Pulmonary artery endothelial cell (primary cell): ENCODE measurements around the gene C1QTNF12. TPM values are rescaled to one million over a fixed set of nuclear protein-coding genes. Genes with fewer than 3 reads are reported as not detected.

Source experiments
- DNase-seq: peaks from one replicate; pipeline ENCODE4 v3.0.0-alpha.2; 2011; ENCODE audit warnings: low read depth, low spot score
- total RNA-seq: library from RNA; depleted of rRNA; stranded (reverse); fragments of >200 nt; gene quantifications from 2 replicates; pipeline ENCODE4 v1.2.3, GENCODE V29; 2014

Gene C1QTNF12
- total RNA-seq, 1 donor from 2014 or later = 0.33 TPM

DNA sequence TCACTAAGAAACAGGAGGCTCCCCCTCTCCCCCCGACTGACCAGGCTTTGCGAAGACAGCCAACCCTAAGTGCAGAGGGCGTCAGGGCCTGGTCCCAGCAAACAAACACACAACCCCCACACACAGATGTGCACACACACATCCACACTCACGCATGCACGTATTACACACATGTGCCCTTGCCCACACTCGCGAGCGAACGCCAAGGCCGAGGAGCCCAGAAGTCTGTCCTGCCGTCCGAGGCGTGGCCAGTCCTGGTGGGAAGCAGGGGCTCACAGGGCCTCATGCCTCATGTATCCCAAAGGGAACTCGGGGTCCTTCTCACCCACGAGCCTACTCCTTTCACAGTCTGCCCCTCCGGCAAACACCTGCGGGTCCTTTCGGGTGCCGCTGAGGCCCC, 16.8 kb downstream of the C1QTNF12 start:
- no peak for DNase-seq

DNA sequence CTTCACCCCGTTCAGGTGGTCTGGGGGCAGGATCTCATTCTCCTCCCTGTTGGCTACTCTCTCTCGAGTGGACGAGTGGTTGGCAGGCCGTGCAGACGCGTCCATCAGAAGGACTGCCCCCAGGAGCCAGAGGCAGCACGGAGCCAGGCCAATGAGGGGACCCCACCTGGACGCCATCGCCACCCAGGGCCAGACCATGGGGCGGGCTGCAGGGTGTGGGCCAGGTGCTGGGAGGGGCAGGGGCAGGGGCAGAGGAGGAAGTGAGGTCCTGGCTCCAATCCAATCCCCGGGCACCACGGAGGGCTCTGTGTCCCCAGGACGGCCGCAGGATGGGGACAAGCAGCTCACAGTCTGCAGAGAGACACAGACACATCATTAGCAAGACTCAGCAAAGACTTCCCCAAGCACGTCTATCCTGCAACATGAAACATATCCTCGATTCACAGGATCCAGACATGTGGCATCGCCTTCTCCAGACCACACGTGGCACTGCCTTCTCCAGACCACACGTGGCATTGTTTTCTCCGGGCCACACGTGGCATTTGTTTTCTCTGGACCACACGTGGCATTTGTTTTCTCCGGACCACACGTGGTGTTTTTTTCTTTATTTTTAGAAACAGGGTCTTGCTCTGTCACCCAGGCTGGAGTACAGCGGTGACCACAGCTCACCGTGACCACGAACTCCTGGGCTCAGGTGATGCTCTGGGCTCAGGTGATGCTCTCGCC, 17.8 kb downstream of the C1QTNF12 start:
- DNase-seq = no peak

DNA sequence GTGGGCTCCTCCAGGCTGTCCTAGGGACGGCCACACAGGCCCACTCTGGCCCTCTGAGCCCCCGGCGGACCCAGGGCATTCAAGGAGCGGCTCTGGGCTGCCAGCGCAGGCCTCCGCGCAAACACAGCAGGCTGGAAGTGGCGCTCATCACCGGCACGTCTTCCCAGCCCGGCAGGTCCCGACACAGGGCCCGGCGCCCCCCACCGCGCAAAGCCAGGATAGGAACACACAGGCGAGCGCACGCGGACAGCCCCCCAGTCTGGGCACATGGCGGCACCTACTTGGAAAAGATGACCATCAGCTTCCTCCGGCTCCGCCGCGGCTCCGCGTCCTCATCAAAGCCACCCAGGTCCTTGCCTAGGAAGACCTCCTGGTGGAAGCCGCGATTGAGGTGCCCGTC, 18.3 kb downstream of the C1QTNF12 start:
- DNase-seq = no peak

DNA sequence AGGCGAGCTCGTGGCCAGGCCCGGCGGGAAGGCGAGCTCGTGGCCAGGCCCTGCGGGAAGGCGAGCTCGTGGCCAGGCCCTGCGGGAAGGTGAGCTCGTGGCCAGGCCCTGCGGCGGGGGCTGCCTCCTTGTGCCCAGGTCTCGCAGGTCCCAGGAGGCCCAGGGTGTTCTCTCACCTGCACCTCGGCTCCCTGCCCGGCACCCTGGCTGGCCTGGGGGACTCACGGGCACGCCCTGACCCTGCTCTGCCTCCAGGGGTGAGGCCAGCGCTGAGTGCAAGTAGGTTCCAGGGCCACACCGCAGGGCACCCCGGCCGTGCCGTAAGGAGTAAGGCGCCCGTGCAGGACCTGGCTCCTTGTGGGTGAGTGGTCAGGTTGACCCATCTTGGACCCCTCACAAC, 19.1 kb downstream of the C1QTNF12 start:
- DNase-seq = no peak

DNA sequence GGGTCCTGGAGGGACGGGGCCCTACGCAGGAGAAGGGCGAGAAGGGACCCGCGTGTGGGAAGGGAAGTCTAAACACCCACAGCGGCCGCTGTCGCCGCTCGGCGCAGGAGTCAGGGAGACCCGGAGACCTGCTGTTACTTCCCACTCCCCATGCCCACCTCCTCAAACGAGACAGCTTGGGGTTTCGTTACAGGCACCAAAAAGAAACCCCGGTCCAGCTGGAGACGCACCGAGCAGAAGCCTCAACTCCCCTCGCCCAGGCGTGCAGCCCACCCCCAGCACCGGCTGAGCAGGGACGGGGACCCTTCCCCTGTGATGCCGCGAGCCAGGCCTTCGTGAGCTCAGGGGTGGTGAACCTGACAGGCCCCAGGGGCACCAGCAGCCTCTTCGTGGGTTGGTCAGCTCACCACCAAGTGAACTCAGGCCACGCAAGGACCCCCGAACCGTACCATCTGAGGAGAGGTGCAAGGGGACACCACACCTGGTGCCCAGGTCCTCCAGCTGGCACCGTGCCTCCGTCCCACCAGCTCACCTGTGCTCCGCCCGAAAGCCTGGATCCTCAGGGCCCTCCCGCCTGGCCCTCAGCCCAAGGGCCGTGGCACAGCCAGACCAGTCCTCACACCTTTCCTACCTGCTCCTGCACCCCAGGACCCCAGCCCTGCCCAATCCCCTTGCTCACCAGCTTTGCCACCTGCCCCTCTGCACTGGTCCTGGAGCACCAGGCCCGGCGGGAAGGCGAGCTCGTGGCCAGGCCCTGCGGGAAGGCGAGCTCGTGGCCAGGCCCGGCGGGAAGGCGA, 19.8 kb downstream of the C1QTNF12 start:
- DNase-seq = no peak

DNA sequence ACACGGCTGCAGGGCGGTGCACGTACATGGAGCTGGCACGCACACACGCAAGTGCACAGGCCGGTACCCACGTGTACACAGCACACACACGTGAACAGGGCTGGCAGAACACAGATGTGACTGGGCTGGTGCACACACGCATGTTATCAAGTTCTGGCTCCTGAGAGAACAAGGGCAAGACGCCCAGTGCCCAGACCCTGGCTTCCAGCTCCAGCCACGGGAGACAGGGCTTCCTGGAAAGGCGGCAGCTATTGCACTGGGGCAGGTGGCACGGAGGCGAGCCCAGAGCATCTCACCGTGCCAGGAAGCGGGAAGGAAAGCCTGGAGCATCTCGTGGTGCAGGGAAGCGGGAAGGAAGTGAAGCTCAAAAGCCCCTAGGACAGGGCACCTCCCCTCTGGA, 20.6 kb downstream of the C1QTNF12 start:
- no peak for DNase-seq

GRCh38 chr1:1225238-1225845, 21.2 kb downstream of the C1QTNF12 start:
- DNase-seq = no peak

DNA sequence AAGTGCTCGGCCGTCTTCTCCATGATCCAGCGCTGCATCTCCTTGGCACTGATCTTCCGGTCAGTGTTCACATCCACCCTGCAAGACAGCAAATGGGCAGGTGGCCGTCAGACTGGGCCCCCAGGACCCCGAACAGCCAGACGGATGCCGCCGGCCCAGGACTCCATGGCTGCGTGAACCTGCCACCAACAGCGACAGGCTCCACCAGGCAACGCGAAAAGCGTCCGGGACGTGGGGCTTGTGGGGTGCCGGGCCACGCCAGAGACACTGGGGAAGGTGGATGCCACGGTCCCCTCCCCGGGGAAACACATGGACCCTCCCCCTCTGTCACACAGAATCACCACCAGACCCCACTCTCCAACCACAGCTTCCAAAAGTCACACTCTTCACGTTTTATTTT, 22.6 kb downstream of the C1QTNF12 start:
- DNase-seq = no peak

GRCh38 chr1:1223321-1223720, 23.2 kb downstream of the C1QTNF12 start:
- no peak for DNase-seq

GRCh38 chr1:1222575-1223225, 23.8 kb downstream of the C1QTNF12 start:
- no peak for DNase-seq

GRCh38 chr1:1221887-1222574, 24.5 kb downstream of the C1QTNF12 start:
- no peak for DNase-seq

DNA sequence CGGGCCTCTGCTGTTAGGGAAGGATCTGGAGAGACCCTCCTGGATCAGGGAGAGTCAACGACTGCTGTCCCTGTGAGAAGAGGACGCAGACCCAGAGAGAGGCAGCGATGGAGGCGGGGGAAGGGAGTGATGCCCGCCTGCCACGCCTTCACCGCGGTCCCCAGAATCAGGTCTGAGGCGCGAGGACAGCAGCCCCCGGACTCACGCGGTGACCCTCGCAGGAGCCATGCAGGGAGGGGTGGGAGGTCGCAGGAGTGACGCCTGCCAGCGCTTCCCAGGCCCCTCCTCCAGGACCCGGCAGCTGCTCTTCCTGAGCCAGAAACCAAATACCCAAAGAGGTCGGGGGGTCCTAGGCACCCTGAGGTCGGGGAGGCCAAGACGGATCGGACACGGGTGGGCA, 26.3 kb downstream of the C1QTNF12 start:
- no peak for DNase-seq

DNA sequence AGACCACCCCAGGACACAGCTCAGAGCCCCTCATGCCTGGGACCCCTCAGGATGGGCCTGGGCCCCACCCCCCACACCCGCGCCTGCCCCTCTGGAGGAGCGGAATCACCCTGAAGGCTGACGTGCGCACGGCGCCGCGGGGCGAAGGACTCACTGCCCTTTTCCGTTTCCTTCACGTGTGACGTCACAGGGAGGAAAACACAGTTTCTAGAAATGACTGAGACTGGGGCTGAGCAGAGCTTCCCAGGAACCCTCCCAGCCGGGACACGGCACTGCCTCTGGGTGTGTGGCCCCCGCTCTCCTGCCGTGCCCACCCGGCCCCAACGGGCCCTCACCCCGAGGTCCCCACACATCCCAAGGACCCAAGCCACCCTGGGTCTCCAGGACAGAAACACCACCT, 27.2 kb downstream of the C1QTNF12 start:
- DNase-seq = no peak

DNA sequence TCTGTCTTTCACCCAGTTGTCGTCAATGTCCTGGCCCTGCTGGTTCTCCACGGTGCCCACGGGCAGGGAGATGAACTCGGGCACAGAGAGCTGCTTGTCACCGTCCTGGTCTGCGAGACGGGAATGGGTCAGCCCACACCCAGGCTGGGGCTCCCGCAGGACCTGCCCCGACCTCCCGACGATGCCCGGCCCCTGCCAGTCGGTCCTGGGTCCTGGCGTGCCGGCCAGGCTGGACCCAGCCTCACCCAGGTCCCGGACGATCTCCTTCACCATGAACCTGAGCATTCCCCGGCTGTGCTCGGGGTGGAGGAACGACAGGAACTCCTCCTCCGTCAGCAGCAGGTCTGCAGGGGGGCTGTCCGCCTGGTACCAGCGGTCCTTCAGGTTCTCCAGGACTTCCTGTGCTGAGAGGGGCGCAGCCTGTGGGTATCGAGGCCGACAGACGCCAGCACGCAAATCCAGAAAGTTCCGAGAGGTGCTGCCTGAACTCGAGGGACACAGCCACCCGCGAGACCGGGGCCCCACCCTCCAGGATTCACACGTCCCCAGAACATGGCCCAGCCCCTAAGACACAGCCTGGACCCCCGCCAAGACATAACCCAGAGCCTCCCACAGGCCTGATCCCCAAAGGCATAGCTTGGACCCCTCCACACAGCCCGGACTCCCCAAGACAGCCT, 27.9 kb downstream of the C1QTNF12 start:
- no peak for DNase-seq

DNA sequence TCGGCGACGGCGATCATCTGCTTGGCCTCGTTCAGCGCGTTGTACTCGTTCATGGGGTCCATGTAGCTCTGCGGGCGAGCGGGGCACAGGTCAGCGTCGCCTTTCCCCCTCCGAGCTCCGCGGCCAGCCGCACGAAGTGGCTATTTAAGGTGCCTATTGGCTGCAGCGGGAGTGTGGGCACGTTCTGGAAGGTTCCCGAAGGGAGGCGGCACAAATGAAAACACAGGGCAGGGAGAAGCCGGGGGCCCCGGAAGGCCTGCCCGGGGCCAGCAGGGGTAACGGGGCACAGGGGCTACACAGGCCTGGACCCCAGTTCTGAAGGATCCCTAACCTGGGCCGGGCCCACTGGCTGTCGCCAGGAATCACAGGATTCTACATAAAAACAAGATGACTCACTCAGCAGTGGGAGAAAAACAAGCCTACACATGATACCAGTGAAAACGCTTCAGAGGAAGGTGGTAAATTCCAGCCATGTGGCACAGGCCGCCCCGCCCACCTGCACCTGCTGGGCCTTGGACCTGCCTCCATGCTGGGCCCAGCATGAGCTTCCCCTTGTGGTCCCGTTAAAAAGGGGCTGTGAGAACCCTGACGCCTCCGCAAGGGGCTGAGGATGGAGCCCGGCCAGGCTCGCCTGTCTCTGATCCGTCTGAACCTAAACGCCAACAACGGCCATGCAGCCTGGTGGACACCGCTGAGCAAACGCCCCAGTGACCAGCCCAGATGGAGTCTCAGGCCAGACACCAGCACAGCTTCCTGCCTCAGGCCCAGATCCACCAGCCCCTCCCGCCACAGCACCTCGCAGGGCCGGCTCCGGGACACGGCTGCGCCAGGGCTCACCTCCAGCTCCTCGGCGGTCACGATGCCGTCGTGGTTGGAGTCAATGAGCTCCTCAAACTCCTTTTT, 28.6 kb downstream of the C1QTNF12 start:
- no peak for DNase-seq

DNA sequence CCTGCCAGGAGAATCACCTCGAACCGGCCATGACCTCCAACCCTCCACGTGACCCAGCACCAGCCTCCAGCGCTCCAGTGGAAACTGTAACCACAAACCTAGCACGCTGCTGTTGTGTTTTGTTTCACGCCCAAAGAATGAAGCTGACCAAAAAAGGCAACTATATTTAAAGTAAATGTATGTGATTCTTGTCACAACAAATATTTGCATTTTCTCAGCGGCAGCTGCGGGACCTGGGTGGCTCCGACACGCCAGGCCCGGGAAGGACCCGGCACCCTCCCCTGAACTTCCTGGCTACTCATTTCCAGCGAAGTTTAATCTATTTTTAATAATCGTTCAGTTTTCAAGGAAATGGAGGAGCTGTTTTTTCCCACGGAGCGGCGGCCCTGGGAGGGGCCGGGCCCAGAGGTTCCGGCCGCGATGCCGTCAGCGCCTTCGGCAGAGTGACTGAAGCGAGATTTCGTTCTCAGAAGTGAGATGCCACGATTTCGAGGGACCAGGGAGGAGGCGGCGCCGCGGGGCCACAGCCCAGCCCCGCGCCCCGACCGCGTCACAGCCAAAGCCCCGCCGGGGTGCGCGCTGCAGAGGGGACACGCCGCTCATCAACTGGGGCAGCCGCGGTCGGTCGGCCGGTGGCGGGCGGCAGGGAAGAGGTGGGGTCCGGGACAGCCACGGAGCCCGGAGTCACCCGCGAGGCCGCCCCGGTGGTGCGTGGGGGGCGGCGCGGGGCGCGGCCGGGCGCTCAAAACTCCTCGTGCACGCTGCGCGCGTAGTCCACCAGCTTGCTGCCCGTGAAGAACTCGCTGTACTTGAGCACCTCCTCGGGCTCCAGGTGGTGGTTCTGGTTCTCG, 29.5 kb downstream of the C1QTNF12 start:
- DNase-seq = no peak

GRCh38 chr1:1215881-1216605, 30.5 kb downstream of the C1QTNF12 start:
- no peak for DNase-seq

DNA sequence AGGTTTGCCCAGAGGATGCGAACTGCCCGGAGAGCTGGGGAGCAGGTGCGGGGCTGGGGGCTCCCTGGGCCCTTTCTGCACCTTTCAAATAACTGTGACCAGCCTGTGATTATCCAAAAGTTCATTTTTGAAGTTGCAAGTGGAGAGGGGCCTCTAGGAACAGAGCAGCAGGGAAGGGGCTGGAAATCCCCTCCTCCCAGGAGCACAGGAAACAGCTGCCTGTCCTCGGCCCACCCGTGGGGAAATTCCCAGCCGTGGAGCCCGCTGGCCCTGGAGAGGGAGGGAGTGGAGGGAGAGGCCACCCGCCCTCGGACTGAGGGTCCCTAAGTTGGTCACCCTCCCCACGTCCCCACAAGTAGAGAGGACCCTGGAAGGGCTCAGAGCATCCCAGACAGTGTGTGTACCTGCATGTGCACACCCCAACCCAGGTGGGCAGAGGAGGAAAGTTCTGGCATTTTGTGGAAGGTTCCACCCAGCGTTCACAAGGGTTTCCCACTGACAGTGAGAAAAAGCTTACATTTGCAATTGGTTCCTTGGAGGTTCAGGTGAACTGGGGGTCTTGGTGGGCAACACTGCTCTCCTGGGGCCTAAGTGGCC, 31.3 kb downstream of the C1QTNF12 start:
- no peak for DNase-seq
